Retinal pigment epithelial cell (primary cell): ENCODE results near the gene ACOT13.
"Not testable (repeated sequence)": the region's sequence is repeated elsewhere in the genome, so short reads cannot be mapped to it uniquely, and the experiment has no call there.

Experiments
- DNase-seq: peaks from one replicate; pipeline ENCODE4 v3.0.0-alpha.2; 2010; ENCODE audit warnings: low read depth
- H3K4me3 ChIP-seq: 2 replicates; pipeline ENCODE4 v1.5.1; 2011; ENCODE audit warnings: mild to moderate bottlenecking, low read length, control low read depth, moderate library complexity
- CTCF ChIP-seq: conservative IDR thresholded peaks from 2 replicates; pipeline ENCODE4 v1.5.1; 2011; ENCODE audit warnings: low read depth, low read length, control low read depth, inconsistent platforms

Gene ACOT13

DNA sequence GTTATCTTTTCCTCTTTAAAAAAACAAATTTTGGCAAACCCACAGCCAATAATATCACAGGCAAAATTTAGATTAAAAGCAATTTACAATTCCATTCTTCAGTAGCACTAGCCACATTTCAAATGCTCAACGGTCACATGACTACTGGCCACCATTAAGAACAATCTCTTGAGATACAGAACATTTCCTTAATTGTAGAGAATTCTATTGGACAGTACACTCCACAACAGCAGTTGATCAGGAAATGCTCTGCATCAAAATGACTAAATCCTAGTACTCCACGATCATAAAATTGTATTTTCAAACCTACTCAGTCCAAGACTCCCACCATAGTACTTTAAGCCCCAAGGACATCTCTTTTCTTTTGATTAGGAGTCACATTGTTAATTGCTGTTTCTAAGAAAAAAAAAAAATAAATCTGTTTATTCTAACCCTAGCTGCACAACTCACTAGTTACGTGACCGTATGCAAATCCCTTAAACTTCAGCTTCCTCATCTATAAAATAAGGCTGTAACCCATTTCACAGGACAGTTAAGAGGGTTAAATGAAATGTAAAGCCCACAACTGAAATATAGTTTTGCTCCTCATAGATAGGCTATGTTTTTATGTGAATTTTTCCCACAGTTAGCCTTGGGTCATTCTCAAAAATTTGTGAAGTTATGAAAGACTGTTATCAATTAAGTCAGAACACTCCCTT, 42.3 kb downstream of the ACOT13 start:
- DNase-seq: no peak
- H3K4me3 ChIP-seq: no peak overlapping the region
- no peak for TF ChIP-seq CTCF

GRCh38 chr6:24710519-24711303, 43.8 kb downstream of the ACOT13 start:
- DNase-seq: no peak
- no peak for TF ChIP-seq CTCF
- no peak overlapping the region for H3K4me3 ChIP-seq

GRCh38 chr6:24716602-24717148, 49.8 kb downstream of the ACOT13 start:
- not testable (repeated sequence) for DNase-seq
- peak overlapping the region; percentile 98 for H3K4me3 ChIP-seq

DNA sequence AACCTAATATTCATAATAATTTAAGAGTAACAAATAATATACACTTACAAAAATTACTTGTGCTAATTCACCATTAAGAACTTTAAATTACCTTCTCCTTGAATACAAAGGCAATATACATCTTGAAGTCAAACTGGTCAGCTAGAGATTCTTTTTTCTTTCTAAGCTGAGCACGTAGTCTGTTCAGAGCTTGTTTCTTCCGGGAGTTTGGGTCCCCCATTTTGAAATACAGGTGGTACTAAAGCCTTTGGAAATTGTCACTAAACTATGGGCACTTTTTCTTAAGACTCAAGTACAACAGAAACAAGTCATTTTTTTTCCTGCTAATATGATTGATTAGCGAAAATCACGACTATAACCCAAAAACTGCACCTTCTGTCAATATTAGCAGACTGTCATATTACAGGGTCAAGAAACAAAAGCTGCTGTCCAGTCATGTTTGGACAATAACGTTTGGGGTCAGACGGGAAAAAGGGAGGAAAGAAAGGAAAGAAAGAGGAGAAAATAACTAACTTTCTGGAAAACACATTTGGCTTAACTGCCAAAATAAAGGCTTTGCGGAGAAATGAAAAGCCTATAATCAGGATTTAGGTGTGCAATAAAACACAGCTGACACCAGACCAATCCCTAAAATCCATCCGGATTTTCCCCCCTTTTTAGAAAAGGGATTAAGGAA, 51.7 kb downstream of the ACOT13 start:
- no peak for TF ChIP-seq CTCF
- H3K4me3 ChIP-seq: peak overlapping the region; percentile 98
- no peak for DNase-seq

GRCh38 chr6:24719125-24719971, 52.5 kb downstream of the ACOT13 start, which contains the start of gene C6orf62:
C6orf62 (minus strand) TSS chr6:24719154; CDS start chr6:24718668, 486 bp downstream.
- DNase-seq: peak; percentile 2
- TF ChIP-seq CTCF: no peak

DNA sequence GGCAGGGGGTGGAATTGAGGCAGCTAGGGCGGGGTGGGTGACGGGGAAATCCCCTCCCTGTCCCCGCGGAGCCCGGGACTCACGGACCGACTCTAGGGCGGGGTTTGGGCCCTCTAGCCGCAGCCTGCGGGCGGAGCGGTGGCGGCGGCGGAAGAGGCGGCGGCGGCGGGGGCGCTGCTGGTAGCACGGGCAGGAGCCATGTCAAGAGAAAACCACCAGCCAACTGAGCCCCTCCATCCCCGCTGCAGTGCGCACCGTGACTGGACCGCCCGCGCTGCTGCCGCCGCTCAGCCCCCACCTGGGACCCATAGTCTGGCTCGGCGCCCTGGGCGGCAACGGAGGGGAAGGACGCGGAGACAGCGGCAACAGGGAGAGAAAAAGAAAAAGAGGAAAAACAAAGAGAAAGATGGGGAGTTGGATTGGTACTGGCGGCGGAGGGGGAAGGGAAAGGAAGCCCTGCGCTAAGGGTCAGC, 53.3 kb downstream of the ACOT13 start:
- H3K4me3 ChIP-seq: peak overlapping the region; percentile 98
- TF ChIP-seq CTCF: no peak
- no peak for DNase-seq

More at GRCh38 chr6:24719125-24719971, 52.5 kb downstream of the ACOT13 start, which contains the start of gene C6orf62:
- peak within 1 kb of the TSS; percentile 98 for H3K4me3 ChIP-seq
